ENCODE measurements around the gene TRPC4.
"Not testable (repeated sequence)": the region's sequence is repeated elsewhere in the genome, so short reads cannot be mapped to it uniquely, and the experiment has no call there.

The TRPC4 gene

GRCh38 chr13:37589381-37589780 is 280.2 kb downstream of the TRPC4 start:
- H3K27me3 ChIP-seq (ENCODE audit: control insufficient read depth, insufficient read depth, low read length); H3K9ac ChIP-seq (ENCODE audit: low read length); H3K4me1 ChIP-seq (ENCODE audit: control insufficient read depth, insufficient read depth, low read length); H3K4me3 ChIP-seq (ENCODE audit: low read length); H3K9me3 ChIP-seq (ENCODE audit: control insufficient read depth, low read length); H3K36me3 ChIP-seq (ENCODE audit: control insufficient read depth, insufficient read depth, low read length): not testable (repeated sequence)

DNA sequence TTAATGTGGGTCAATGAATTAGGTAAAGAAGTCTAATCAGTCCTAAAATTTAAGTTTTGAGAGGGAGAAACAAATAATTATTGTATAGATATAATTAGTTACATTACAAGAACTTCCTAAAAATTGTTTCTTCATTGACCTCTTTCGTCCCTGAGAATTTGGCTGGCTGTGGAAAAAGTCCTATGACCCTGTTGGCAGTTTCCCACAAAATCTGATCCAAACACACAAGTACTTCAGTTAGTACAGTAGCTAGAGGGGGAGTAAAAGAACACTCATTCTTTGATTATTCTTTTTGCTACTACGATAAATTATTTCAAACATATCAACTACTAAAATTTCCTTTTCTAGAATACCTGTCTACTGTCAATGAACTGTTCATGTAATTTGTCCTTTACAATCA is 282.3 kb downstream of the TRPC4 start:
- Histone ChIP-seq H3K9me3 (ENCODE audit: control insufficient read depth, low read length) (no peaks in the 10 kb centered on the region), H3K4me3 (ENCODE audit: low read length) (no peak overlapping the region), H3K27me3 (ENCODE audit: control insufficient read depth, insufficient read depth, low read length) (no peaks in the 10 kb centered on the region), H3K36me3 (ENCODE audit: control insufficient read depth, insufficient read depth, low read length) (no peaks in the 10 kb centered on the region), H3K9ac (ENCODE audit: low read length) (no peak overlapping the region), H3K4me1 (ENCODE audit: control insufficient read depth, insufficient read depth, low read length) (no peaks in the 10 kb centered on the region)

Data from mucosa of stomach (tissue), 1 donor.